Measurements from ENCODE around the gene MEX3A. TPM values are rescaled to one million over a fixed set of nuclear protein-coding genes. Genes with fewer than 3 reads are reported as not detected.
A peak's percentile ranks its signal among the peaks of the same experiment; 100 is the strongest.
"Not testable (repeated sequence)": the region's sequence is repeated elsewhere in the genome, so short reads cannot be mapped to it uniquely, and the experiment has no call there.

The MEX3A gene, protein sequence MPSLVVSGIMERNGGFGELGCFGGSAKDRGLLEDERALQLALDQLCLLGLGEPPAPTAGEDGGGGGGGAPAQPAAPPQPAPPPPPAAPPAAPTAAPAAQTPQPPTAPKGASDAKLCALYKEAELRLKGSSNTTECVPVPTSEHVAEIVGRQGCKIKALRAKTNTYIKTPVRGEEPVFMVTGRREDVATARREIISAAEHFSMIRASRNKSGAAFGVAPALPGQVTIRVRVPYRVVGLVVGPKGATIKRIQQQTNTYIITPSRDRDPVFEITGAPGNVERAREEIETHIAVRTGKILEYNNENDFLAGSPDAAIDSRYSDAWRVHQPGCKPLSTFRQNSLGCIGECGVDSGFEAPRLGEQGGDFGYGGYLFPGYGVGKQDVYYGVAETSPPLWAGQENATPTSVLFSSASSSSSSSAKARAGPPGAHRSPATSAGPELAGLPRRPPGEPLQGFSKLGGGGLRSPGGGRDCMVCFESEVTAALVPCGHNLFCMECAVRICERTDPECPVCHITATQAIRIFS
- polyA plus RNA-seq (2012; ENCODE audit: insufficient read depth, insufficient read length) = 23.6 TPM

DNA sequence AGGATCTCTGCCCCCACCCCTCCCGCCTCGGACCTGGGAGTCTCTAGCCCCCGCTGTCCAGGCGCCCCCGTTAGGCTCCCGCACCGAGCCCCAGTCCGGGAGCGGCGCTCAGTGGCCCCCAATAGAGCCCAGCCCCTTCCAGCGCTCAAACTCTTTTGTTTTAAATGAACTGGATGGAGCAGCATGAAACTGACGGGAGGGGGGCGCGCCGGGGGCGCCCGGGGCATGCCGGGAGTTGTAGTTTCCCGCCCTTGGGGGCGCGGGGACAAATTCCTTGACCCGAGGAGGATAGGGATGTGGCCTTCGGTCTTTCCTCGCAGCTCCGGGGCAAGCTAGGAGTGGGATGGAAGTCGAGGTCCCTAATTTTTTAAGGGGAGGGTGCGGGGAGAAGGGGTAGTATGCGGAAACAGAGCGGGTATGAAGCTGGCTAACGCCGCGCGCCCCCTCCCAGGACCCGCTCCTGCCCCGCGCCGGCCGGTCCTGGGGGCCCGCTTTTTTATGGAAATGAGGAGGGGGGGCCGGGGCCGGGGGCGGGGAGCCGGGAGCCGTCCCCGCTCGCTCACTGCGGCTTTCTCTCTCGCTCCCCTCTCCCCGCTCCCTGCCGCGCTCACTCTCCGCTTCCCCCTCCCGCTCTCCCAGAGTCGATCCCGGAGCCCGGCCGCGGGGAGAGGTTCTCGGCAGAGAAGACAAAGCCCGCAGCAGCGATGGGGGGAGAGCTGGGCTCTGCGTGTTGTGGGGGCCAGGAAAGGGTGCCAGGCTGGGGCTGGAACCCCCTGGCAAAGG is at the start of gene MEX3A:
Gene MEX3A (minus strand): TSS at position 157 of the 783 bp plus-strand sequence. CDS start 467 bp downstream, outside the sequence.
- peak; percentile 54 for DNase-seq (ENCODE audit: low read depth, low spot score)
- H3K4me3 ChIP-seq (ENCODE audit: low read length) = peak within 1 kb of the TSS; percentile 77

DNA sequence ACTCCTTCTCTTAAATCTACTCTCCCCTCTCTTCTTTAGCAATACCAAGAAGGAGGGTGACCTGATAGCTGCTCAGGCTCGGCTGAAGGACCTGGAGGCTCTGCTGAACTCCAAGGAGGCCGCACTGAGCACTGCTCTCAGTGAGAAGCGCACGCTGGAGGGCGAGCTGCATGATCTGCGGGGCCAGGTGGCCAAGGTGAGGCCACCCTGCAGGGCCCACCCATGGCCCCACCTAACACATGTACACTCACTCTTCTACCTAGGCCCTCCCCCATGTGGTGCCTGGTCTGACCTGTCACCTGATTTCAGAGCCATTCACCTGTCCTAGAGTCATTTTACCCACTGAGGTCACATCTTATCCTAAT is 48.3 kb upstream of the MEX3A start:
- H3K4me3 ChIP-seq (ENCODE audit: low read length) = no peak overlapping the region
- DNase-seq (ENCODE audit: low read depth, low spot score) = no peak

DNA sequence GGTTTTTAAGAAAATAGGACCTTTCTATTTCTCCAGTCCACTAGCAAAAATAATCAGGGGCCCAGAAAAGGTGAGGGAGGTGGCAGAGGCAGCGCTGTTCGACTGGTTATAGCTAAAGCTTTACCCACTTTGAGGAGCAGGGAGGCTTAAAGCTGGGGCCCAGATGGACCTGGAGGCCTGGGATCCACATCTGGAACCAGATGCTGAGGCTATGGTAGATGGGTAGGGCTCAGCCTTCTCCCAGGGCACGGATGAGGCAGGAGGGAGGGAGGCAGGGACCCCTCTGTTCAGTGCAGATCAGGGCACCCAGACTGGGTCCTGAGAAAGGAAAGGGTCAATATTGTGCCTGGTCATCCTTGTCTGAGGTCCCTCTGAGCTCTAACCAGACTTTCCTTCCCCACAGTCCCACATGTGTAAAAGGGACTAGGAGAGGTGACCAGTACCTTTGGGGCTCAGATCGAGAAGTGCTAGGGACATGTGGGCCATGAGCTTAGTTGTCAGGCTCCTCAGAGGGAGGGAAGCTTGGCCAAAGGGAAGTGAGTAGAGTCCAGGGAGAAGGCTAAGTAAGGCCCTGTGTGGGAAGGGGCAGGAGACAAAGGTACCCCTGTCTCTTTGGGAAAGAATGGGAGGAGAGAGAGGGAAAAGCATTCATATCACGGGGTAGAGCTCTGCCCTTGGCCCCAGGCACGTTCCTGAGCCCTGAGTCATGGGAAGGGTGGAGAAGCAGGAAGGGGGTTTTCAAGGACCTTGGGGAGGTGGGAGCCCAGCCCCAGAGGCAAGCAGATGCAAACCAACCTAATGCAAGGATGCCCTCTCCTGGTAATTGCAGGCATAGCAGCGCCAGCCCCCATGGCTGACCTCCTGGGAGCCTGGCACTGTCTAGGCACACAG is 47.7 kb upstream of the MEX3A start:
- DNase-seq (ENCODE audit: low read depth, low spot score) = peak; percentile 35
- H3K4me3 ChIP-seq (ENCODE audit: low read length) = no peak overlapping the region

DNA sequence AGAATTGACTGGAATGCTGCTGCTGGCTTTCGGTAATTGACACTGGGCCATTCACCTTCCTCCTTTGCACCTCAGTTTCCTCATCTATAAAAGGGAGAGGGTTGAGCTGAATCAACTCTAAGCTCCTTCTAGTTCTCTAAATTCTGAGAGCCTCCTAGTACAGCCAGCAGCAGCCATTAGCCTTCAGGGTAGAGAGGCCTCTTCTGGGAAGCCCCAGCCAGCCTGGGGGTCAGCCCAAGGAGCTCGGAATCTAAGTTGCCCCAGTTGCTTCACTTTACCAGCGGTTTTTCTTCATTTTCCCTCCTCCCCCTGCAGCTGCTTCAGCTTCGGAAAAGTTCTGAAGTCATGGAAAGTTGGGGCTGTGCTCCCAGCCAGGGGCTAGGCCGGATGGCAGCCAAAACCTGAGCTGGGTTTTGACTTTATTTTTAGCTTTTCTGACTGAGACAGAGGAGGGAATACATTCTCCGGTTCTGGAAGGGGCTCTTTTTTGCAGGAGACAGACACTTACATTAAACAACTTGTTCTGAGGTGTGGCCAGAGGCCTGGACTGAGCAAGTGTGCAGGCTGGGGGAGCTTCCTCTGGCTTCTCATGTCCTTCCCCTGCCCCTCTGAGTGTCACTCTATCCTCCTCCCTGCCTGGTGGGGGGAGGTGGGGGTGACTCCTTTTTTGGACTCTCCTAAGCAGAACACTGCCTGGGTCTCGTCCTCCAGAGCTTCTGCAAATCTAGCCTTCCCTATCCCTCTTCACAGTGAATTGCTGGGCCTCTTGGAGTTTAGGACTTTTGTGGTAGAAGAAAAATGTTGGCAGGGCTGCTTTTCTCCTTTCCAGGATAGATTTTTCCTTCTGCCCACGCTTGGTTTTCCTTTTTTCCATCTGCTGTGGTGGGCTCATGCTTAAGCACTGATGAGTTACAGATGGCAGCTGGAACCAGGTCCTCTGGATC is 46.7 kb upstream of the MEX3A start:
- H3K4me3 ChIP-seq (ENCODE audit: low read length) = no peak overlapping the region
- no peak for DNase-seq (ENCODE audit: low read depth, low spot score)

DNA sequence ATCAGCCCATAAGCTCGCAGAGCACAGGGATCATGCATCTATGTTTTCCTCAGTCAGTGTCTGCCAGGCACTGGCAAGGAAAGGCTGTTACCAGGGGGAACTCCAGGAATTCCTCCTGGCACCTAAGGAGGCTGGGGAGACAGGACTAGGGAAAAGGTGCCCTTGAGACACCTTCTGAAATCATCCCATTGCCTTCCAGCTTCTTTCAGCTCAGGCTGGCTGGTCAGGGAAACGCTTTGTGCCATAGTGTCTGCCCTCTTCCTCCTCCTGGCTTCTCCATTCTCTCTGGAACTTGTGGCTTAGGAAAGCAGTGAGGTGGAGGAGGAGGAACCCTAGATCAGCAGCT is 46.0 kb upstream of the MEX3A start:
- no peak for DNase-seq (ENCODE audit: low read depth, low spot score)
- H3K4me3 ChIP-seq (ENCODE audit: low read length) = no peak overlapping the region

DNA sequence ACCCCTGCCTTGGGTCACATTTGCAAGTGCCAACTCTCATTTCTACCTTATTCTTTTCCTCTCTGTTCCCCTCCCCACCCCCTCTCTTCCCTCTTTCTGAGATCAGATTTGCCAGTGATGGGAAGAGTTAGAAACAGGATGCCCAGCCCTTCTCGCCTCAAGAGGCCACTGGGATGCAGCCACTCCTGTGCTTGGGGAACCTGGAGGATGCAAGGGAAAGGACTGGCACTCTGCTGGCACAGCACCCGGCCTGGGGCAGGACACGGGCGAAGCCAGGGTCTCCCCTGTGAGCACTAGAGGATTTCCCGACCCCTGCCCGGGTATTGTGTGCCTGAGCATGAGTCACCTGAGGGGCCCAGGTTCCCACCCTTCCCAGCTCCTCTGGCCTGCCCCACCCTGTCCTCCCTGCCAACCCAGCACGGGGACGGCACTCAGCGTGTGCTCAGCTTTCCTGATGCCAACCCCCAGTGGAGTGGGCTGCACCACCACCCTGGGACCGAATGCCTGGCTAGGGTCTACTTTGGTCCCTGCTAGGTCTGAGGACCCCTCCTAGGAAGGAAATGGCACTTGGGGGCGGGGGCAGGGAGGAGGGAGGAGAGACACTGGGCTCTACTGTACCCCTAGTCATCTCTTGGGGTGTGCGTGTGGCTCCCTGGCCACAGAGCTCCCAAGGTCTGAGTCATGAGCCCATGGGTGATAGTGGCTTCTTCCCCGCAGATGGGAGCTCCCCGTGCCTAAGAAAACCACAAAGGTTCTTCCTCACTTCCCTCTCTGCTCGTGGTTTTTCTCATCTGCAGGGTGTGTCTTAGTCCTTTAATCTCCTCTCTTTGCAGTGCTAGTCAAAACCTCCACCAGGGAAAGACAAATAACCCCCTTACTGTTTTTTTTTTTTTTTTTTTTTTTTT is 44.6 kb upstream of the MEX3A start:
- DNase-seq (ENCODE audit: low read depth, low spot score) = peak; percentile 96
- H3K4me3 ChIP-seq (ENCODE audit: low read length) = peak overlapping the region; percentile 24

DNA sequence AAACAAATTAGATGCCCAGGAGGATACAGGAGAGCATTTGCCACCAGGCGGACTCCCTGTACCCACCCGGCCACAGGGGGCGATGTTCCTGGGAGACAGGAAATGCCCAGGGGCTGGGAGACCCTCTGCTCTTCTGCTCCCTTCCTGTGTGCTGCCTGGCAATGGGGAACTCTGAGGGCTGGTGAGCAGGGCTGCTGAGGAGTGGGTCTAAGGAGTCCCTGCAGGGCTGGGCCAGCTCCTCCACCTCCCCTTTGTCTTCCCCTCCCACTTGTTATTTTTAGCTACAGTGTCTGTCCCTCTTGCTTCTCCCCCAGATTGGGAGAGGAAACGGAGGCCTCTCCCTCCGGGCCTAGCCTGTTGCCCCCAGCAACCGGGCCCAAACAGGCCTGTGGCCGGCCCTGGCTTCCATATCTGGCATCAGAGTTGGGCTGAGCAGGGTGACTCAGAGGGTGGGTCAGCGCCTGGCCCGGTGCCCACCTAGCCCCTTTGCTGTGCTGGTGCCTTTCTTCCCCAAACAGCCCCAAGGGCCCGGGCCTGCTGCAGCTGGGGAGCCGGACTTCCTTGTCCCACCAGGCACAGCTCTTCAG is 43.9 kb upstream of the MEX3A start:
- H3K4me3 ChIP-seq (ENCODE audit: low read length) = peak overlapping the region; percentile 24

DNA sequence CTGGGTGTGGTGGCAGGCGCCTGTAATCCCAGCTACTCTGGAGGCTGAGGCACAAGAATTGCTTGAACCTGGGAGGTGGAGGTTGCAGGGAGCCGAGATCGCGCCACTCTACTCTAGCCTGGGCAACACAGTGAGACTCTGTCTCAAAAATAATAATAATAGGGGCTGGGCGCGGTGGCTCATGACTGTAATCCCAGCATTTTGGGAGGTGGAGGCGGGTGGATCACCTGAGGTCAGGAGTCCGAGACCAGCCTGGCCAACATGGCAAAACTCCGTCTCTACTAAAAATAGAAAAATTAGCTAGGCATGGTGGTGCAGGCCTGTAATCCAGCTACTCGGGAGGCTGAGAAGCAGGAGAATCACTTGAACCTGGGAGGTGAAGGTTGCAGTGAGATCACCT is 43.3 kb upstream of the MEX3A start:
- DNase-seq (ENCODE audit: low read depth, low spot score); H3K4me3 ChIP-seq (ENCODE audit: low read length): not testable (repeated sequence)

More for the DNA sequence above, 43.9 kb upstream of the MEX3A start:
- no peak for DNase-seq (ENCODE audit: low read depth, low spot score)

DNA sequence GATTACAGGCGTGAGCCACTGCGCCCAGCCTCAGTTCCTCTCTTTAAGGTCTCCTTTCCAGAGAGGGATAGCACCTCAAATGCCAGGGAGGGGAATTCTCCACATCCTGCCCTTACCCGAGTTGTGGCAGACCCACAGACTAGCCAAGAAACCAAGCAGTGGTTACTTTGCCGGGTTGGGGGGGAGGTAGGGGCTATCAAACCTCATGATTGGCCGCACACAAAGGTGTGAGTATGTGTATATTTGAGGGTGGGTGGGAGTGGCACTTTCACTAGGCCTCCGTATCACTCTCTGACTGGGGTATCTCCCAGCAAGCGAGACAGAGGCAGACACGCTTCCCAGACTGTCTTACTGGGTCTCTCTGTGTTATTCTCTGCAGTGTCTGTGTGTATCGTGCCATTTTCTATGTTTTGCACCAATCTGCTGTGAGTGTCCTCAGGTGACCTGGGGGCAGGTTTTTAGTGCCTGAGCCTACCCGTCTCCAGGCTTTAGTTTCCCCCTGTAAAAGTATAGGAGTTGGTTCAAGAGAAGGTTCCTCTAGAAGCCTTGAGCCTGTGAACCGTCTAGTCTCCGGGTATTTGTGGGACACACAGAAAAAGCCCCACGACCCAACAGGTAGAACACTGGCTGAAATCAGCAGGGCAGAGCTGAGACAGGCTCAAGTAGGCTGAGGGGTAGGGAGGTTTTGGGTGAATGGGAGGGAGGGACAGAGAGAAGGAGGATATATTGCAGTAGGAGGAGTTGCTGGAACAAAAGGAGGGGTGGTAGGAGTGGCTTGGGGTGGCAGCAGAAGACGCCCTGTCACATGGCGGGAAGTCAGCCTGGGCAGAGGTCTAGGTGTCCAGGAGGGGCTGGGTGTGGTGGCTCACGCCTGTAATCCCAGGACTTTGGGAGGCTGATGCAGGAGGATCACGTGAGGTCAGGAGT is 42.6 kb upstream of the MEX3A start:
- DNase-seq (ENCODE audit: low read depth, low spot score) = no peak
- H3K4me3 ChIP-seq (ENCODE audit: low read length) = no peak overlapping the region

DNA sequence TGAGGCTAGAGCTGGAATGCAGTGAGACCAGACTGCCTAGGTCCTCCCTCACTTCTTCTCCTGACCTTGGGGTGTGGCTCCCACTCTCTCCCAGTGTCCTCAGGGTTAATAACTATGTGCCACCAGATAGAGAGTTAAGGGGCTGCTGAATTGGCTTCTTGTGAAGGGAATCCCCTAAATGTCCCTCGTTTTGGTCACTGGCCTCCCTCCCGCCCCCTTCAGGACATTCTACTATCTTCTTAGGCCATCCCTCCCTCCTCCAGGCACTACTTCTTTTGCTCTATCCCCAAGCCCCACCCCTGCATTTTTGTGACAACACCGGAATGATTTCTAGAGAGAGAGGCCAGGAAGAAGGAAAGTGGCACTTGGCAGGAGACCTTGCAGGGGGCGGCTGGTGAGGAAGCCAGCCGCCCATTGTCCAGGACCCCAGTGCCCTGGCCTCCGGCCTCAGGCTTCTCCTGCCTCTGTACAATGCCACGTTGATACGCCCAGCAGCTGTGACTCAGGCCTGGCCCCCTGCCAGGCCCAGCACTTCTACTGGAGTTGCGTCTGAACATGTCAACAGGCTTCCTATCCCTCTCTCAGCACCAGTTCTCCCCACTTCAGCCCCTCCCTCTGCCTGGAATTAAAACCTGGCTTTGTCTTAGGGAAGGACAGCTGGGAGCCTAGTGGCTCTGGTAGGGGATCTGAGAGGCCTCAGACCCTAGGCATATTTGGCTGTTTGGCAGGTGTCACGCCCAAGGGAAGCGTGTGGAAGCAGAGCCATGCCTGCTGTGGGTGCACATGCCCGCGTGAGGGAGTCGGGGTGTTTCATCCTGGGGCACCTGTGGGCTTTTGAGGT is 41.3 kb upstream of the MEX3A start:
- no peak for DNase-seq (ENCODE audit: low read depth, low spot score)
- no peak overlapping the region for H3K4me3 ChIP-seq (ENCODE audit: low read length)

DNA sequence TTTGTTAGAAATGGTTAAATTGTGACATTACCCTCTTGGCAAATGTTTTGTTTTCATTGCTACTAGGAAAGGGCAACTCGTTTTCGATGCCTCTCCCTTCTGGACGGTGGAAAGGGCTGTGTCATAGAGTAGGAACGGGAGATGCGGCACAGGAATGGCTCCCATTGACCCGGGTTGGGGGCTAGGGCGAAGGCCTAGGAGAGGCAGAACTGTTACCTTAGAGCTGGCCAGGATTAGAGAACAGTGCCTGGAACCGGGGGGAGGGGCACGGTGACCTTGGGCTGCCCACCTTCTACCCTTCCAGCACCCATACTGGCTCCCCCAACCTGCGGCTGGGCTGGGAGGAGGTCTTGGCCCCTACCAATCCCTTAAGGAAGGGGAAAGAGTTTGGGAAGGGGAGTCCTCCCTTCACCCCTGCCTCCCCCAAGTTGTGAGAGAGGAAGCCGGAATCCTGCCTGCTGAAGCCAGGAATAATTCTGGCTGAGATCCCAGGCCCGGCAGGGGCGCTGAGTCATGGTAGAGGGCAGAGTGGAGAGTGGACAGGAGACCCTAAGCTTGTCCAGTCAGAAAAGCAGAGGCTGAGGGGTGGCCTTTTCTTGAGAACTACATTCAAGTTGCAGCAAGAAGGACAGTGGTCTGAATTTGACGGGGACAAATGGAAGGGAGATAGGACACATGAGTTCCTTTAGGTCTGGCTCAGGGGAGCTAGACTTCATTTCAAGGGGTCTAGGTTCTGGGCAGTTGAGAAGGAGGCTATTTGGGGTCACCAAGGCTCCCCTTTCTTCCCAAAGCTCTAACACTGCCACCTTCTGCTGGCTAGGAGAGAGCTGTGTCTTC is 40.5 kb upstream of the MEX3A start:
- DNase-seq (ENCODE audit: low read depth, low spot score) = no peak
- no peak overlapping the region for H3K4me3 ChIP-seq (ENCODE audit: low read length)

DNA sequence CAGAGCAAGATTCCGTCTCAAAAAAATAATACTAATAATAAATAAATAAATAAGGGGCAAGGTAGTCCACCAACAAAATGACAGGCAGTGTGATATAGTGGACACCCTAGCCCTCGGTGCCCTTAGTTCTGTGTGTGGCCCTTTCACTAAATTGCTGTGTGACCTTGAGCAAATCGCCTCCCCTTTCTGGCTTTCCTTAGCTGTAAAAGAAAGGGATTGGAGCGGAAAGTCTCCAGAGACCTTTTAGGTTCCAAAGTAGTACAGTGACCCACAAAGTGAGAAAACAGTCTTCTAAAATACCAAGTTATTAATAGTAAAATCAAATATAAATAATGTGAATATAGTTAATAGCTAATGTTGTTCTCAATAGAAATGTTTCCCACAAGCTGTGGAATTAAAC is 39.8 kb upstream of the MEX3A start:
- no peak for DNase-seq (ENCODE audit: low read depth, low spot score)
- no peak overlapping the region for H3K4me3 ChIP-seq (ENCODE audit: low read length)

DNA sequence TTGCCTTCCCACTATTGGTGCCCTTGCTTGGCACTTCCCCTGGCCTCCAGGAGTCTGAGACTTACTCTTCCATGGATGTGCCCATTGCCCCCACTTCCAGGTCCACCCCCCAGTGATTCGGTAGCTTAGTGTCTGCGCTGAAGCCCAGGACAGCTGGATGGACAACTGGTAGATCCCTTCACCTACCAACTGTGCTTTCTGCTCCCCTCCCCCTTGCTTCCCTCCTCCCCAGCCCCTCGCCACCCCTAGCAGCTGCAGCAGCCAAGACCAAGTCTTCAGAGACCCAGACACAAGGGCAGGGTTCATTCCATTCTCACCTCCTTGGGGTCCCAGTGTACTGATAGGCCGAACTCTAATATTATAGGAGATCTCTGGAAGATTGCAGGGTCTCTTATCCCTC is 39.2 kb upstream of the MEX3A start:
- H3K4me3 ChIP-seq (ENCODE audit: low read length) = no peak overlapping the region
- no peak for DNase-seq (ENCODE audit: low read depth, low spot score)

DNA sequence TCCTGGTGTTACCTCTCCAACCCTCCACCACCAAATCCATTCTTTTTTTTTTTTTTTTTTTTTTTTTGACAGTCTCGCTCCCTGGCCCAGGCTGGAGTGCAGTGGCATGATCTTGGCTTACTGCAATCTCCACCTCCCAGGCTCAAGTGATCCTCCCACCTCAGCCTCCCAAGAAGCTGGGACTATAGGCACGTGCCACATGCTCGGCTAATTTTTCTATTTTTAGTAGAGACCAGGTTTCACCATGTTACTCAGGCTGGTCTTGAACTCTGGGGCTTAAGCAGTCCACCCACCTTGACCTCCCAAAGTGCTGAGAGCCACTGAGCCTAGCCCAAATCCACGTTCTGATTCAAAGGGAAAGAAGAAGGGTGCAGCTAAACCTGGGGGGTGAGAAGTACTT is 38.7 kb upstream of the MEX3A start:
- not testable (repeated sequence) for H3K4me3 ChIP-seq (ENCODE audit: low read length); DNase-seq (ENCODE audit: low read depth, low spot score)

All from Jurkat, Clone E6-1 (cell line).